ENCODE measurements around the gene MARVELD2.
"Not testable (repeated sequence)": the region's sequence is repeated elsewhere in the genome, so short reads cannot be mapped to it uniquely, and the experiment has no call there.

MARVELD2 gene

GRCh38 chr5:69468631-69469030, 53.7 kb downstream of the MARVELD2 start:
- H3K4me3 ChIP-seq (ENCODE audit: insufficient read length, low read depth): no peak overlapping the region
- no peaks in the 10 kb centered on the region for H3K4me1 ChIP-seq (ENCODE audit: insufficient read depth, insufficient read length)
- H3K9ac ChIP-seq (ENCODE audit: insufficient read length, low read depth): no peak overlapping the region
- no peaks in the 10 kb centered on the region for H3K9me3 ChIP-seq (ENCODE audit: insufficient read depth, low read length)
- no peak for DNase-seq (ENCODE audit: low read depth, low spot score)
- no peaks in the 10 kb centered on the region for H3K27me3 ChIP-seq (ENCODE audit: insufficient read depth, insufficient read length)
- TF ChIP-seq ZNF274 (IDR thresholded peaks at IDR 0.05; ENCODE audit: low read depth, low read length) (no peak), YY1 (IDR thresholded peaks at IDR 0.05; ENCODE audit: insufficient read depth, insufficient read length) (no peak), SUZ12 (IDR thresholded peaks at IDR 0.05; ENCODE audit: extremely low read depth, insufficient read depth, insufficient read length) (no peak)
- no peaks in the 10 kb centered on the region for H3K36me3 ChIP-seq (ENCODE audit: insufficient read depth, insufficient read length, low read length)

- H3K4me1 ChIP-seq (ENCODE audit: insufficient read depth, insufficient read length); DNase-seq (ENCODE audit: low read depth, low spot score); H3K4me3 ChIP-seq (ENCODE audit: insufficient read length, low read depth); H3K9ac ChIP-seq (ENCODE audit: insufficient read length, low read depth); H3K36me3 ChIP-seq (ENCODE audit: insufficient read depth, insufficient read length, low read length); H3K27me3 ChIP-seq (ENCODE audit: insufficient read depth, insufficient read length); H3K9me3 ChIP-seq (ENCODE audit: insufficient read depth, low read length): not testable (repeated sequence)
Observed at GRCh38 chr5:69471516-69471915, 56.6 kb downstream of the MARVELD2 start.

GRCh38 chr5:69472535-69473143, 57.7 kb downstream of the MARVELD2 start:
- H3K9me3 ChIP-seq (ENCODE audit: insufficient read depth, low read length); H3K27me3 ChIP-seq (ENCODE audit: insufficient read depth, insufficient read length); H3K9ac ChIP-seq (ENCODE audit: insufficient read length, low read depth); DNase-seq (ENCODE audit: low read depth, low spot score); H3K4me3 ChIP-seq (ENCODE audit: insufficient read length, low read depth); H3K4me1 ChIP-seq (ENCODE audit: insufficient read depth, insufficient read length); H3K36me3 ChIP-seq (ENCODE audit: insufficient read depth, insufficient read length, low read length): not testable (repeated sequence)

- Histone ChIP-seq H3K9ac (ENCODE audit: insufficient read length, low read depth) (no peak overlapping the region), H3K4me3 (ENCODE audit: insufficient read length, low read depth) (no peak overlapping the region), H3K9me3 (ENCODE audit: insufficient read depth, low read length) (no peaks in the 10 kb centered on the region), H3K27me3 (ENCODE audit: insufficient read depth, insufficient read length) (no peaks in the 10 kb centered on the region), H3K4me1 (ENCODE audit: insufficient read depth, insufficient read length) (no peaks in the 10 kb centered on the region), H3K36me3 (ENCODE audit: insufficient read depth, insufficient read length, low read length) (no peaks in the 10 kb centered on the region)
- no peak for TF ChIP-seq ZNF274 (IDR thresholded peaks at IDR 0.05; ENCODE audit: low read depth, low read length)
- no peak for DNase-seq (ENCODE audit: low read depth, low spot score)
Observed at GRCh38 chr5:69477170-69477569, 62.3 kb downstream of the MARVELD2 start.

- not testable (repeated sequence) for H3K9ac ChIP-seq (ENCODE audit: insufficient read length, low read depth); H3K36me3 ChIP-seq (ENCODE audit: insufficient read depth, insufficient read length, low read length); H3K9me3 ChIP-seq (ENCODE audit: insufficient read depth, low read length); H3K27me3 ChIP-seq (ENCODE audit: insufficient read depth, insufficient read length); DNase-seq (ENCODE audit: low read depth, low spot score); H3K4me1 ChIP-seq (ENCODE audit: insufficient read depth, insufficient read length); H3K4me3 ChIP-seq (ENCODE audit: insufficient read length, low read depth)
Observed at GRCh38 chr5:69478296-69478695, 63.4 kb downstream of the MARVELD2 start.

- Histone ChIP-seq H3K9ac (ENCODE audit: insufficient read length, low read depth) (no peak overlapping the region), H3K4me3 (ENCODE audit: insufficient read length, low read depth) (no peak overlapping the region), H3K36me3 (ENCODE audit: insufficient read depth, insufficient read length, low read length) (no peaks in the 10 kb centered on the region), H3K27me3 (ENCODE audit: insufficient read depth, insufficient read length) (no peaks in the 10 kb centered on the region), H3K9me3 (ENCODE audit: insufficient read depth, low read length) (no peaks in the 10 kb centered on the region), H3K4me1 (ENCODE audit: insufficient read depth, insufficient read length) (no peaks in the 10 kb centered on the region)
- TF ChIP-seq YY1 (IDR thresholded peaks at IDR 0.05; ENCODE audit: insufficient read depth, insufficient read length): no peak
- TF ChIP-seq ZNF274 (IDR thresholded peaks at IDR 0.05; ENCODE audit: low read depth, low read length): no peak
- no peak for TF ChIP-seq SUZ12 (IDR thresholded peaks at IDR 0.05; ENCODE audit: extremely low read depth, insufficient read depth, insufficient read length)
- DNase-seq (ENCODE audit: low read depth, low spot score): no peak
Observed at GRCh38 chr5:69484891-69485290, 70.0 kb downstream of the MARVELD2 start.

GRCh38 chr5:69485471-69485870, 70.6 kb downstream of the MARVELD2 start:
- Histone ChIP-seq H3K36me3 (ENCODE audit: insufficient read depth, insufficient read length, low read length) (no peaks in the 10 kb centered on the region), H3K9me3 (ENCODE audit: insufficient read depth, low read length) (no peaks in the 10 kb centered on the region), H3K4me3 (ENCODE audit: insufficient read length, low read depth) (no peak overlapping the region), H3K27me3 (ENCODE audit: insufficient read depth, insufficient read length) (peaks cover 5% of the 10 kb centered on the region), H3K9ac (ENCODE audit: insufficient read length, low read depth) (no peak overlapping the region), H3K4me1 (ENCODE audit: insufficient read depth, insufficient read length) (no peaks in the 10 kb centered on the region)
- DNase-seq (ENCODE audit: low read depth, low spot score): no peak
- TF ChIP-seq SUZ12 (IDR thresholded peaks at IDR 0.05; ENCODE audit: extremely low read depth, insufficient read depth, insufficient read length) (no peak), ZNF274 (IDR thresholded peaks at IDR 0.05; ENCODE audit: low read depth, low read length) (no peak), YY1 (IDR thresholded peaks at IDR 0.05; ENCODE audit: insufficient read depth, insufficient read length) (no peak)

GRCh38 chr5:69489246-69489645, 74.3 kb downstream of the MARVELD2 start:
- Histone ChIP-seq H3K27me3 (ENCODE audit: insufficient read depth, insufficient read length) (peaks cover 42% of the 10 kb centered on the region), H3K9ac (ENCODE audit: insufficient read length, low read depth) (no peak overlapping the region), H3K4me1 (ENCODE audit: insufficient read depth, insufficient read length) (no peaks in the 10 kb centered on the region), H3K36me3 (ENCODE audit: insufficient read depth, insufficient read length, low read length) (no peaks in the 10 kb centered on the region), H3K4me3 (ENCODE audit: insufficient read length, low read depth) (no peak overlapping the region), H3K9me3 (ENCODE audit: insufficient read depth, low read length) (no peaks in the 10 kb centered on the region)
- TF ChIP-seq SUZ12 (IDR thresholded peaks at IDR 0.05; ENCODE audit: extremely low read depth, insufficient read depth, insufficient read length) (no peak), YY1 (IDR thresholded peaks at IDR 0.05; ENCODE audit: insufficient read depth, insufficient read length) (no peak), ZNF274 (IDR thresholded peaks at IDR 0.05; ENCODE audit: low read depth, low read length) (no peak)
- no peak for DNase-seq (ENCODE audit: low read depth, low spot score)

All from NT2/D1 (cell line).